Measurements from ENCODE around the gene GPC6.

- TF ChIP-seq POLR2A (IDR thresholded peaks at IDR 0.05): no peak
- no peak for TF ChIP-seq POLR2AphosphoS5 (IDR thresholded peaks at IDR 0.05; ENCODE audit: insufficient read depth in 1 of 2, low read depth in 1 of 2)
- no peak for TF ChIP-seq CTCF (IDR thresholded peaks at IDR 0.05)
Observed at GRCh38 chr13:93981426-93981977, 754.9 kb downstream of the GPC6 start.

Measured in vagina (tissue), 2 donors.